Measurements from ENCODE around the gene MKRN2OS. TPM values are rescaled to one million over a fixed set of nuclear protein-coding genes. Genes with fewer than 3 reads are reported as not detected.

The MKRN2OS gene
- total RNA-seq (2014; rRNA removed; shearing (Covaris generic)): 0.28 TPM in 1 of 2 replicates, not detected in the other
- not detected in 2 replicates for total RNA-seq (2022)
- not detected for Bru-seq, nascent RNA
- not detected for BruChase-seq, experiment 1, labeled RNA remaining after a 6-hour chase
- BruChase-seq, experiment 2, labeled RNA remaining after a 2-hour chase: not detected
- long read RNA-seq, partial matches to known transcripts: 0 of 10 reads
- long read RNA-seq, other reads (novel, unspliced or antisense): 10 of 10 reads

DNA sequence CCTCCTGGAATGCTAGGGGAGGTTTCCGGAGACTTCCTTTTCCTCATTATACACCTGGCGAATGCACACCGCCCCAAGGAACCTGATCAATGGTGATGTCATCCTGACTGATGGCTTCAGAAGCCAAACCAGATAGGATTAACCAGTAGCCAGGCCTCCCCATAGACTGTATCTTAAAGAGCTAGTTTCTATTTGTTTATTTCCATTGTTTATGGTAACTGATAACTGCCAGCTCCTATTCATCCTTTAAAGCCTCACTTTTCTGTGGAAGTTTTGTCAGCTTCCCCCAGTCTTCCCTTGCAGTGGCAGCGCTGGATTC is at the start of gene MKRN2OS:
TSS of gene MKRN2OS (minus strand) at position 27 of the 319 bp plus-strand sequence. CDS start 35 bp downstream, outside the sequence.
- Histone ChIP-seq H3K4me2 (ENCODE audit: low read length) (no peak within 1 kb of the TSS), H3K4me1 (ENCODE audit: insufficient read depth, low read length, poor library complexity, severe bottlenecking) (no peaks in the 10 kb centered on the region), H4K20me1 (ENCODE audit: insufficient read depth, low read length) (no peaks in the 10 kb centered on the region), H3K4me3 (ENCODE audit: low read depth, low read length, poor library complexity, severe bottlenecking) (no peak within 1 kb of the TSS), H3K36me3 (ENCODE audit: insufficient read depth, low read length) (peaks cover under 1% of the 10 kb centered on the region; the same call in 1 of the 2 replicates), H3K9me3 (ENCODE audit: low read length) (no peaks in the 10 kb centered on the region), H3K79me2 (ENCODE audit: insufficient read depth, low read depth, low read length) (no peaks in the 10 kb centered on the region), H3K27ac (ENCODE audit: low read depth, low read length, poor library complexity, severe bottlenecking) (no peak within 1 kb of the TSS), H2AFZ (ENCODE audit: low read length) (no peak within 1 kb of the TSS), H3K9me2 (ENCODE audit: insufficient read depth, low read length) (no peaks in the 10 kb centered on the region)
- BruUV-seq (replicated peaks): no TSS peak
- no peak for DNase-seq (ENCODE audit: low spot score)
- TF ChIP-seq CTCF (conservative IDR thresholded peaks at IDR 0.05; ENCODE audit: low read length) (no peak), EZH2phosphoT487 (IDR thresholded peaks at IDR 0.05; ENCODE audit: borderline replicate concordance, low read depth, low read length) (no peak)
- ChIA-PET CTCF (ENCODE audit: unreplicated experiment) (no interaction called here), POLR2A (interaction anchor here (1.1 to 1.4 kb wide), 2 partner anchors 10 to 14 kb away, joined by 3 read pairs; no protein-coding TSS in a partner anchor)
- intact Hi-C loops (cut with micrococcal nuclease; ENCODE audit: unreplicated experiment): no loop called here

DNA sequence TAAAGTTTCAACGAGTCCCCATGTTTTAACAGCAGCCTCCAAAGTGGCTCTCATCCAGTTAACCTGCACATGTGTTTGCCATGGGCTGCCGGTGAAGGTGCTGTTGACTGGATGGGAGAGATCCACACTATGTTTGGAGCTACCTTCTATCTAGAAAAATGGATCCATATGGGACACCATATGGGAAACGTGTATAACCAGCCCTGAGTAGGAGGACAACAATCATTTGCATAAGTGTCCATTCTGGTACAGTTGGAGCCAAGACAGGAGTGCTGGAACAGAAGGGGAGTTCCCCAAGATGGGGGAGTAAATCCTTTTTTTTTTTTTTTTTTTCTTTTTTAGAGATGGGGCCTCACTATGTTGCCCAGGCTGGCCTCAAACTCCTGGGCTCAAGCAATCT is 48.2 kb upstream of the MKRN2OS start:
- no peak for TF ChIP-seq EZH2phosphoT487 (IDR thresholded peaks at IDR 0.05; ENCODE audit: borderline replicate concordance, low read depth, low read length)
- no peak for TF ChIP-seq CTCF (conservative IDR thresholded peaks at IDR 0.05; ENCODE audit: low read length)
- no TSS peak for BruUV-seq (replicated peaks)
- Histone ChIP-seq H3K36me3 (ENCODE audit: insufficient read depth, low read length) (peaks cover 88% of the 10 kb centered on the region), H3K4me1 (ENCODE audit: insufficient read depth, low read length, poor library complexity, severe bottlenecking) (no peaks in the 10 kb centered on the region), H3K9me3 (ENCODE audit: low read length) (no peaks in the 10 kb centered on the region), H2AFZ (ENCODE audit: low read length) (no peak overlapping the region), H3K27ac (ENCODE audit: low read depth, low read length, poor library complexity, severe bottlenecking) (no peak overlapping the region), H4K20me1 (ENCODE audit: insufficient read depth, low read length) (no peaks in the 10 kb centered on the region; the same call in 1 of the 2 replicates), H3K4me2 (ENCODE audit: low read length) (no peak overlapping the region), H3K9me2 (ENCODE audit: insufficient read depth, low read length) (no peaks in the 10 kb centered on the region), H3K79me2 (ENCODE audit: insufficient read depth, low read depth, low read length) (no peaks in the 10 kb centered on the region), H3K4me3 (ENCODE audit: low read depth, low read length, poor library complexity, severe bottlenecking) (no peak overlapping the region)
- no peak for DNase-seq (ENCODE audit: low spot score)
- intact Hi-C loops (cut with micrococcal nuclease; ENCODE audit: unreplicated experiment): no loop called here
- ChIA-PET POLR2A (interaction anchor here (1.1 to 1.4 kb wide), 2 partner anchors 8 to 15 kb away, joined by 4 to 6 read pairs; no protein-coding TSS in a partner anchor), CTCF (ENCODE audit: unreplicated experiment) (no interaction called here)

DNA sequence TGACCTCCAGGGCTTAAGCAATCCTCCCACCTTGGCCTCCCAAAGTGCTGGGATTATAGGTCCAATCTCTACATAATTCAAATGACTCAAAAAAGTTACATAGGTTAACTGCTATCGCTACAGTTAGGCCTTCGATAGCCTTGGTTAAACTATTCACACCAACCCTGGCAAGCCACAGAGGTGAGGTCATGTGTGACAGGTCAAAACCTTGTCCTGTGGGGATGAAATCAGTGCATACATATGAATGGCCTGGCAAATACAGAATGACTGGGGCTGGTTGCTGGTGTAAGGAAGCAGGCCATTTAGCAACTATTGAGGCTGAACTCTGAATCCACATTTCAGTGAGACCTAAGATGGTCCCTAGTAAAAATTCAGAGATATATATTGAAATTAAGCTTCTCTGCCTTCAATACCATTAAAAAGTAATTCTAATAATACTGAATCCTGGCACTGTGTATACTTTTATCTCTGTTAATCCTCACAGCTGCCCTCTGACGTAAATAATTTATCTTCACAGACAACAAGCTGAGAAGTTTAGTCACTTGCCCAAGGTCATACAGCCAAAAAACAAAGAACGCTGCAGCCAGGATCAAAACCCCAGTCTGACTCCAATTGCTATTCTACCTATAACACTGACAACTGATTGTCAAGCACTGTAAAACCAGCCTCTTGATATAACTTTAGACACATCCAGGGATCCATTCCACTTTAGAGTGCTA is 46.9 kb upstream of the MKRN2OS start:
- ChIA-PET POLR2A (interaction anchor here (1.1 kb wide), 1 partner anchor 14 kb away, joined by 6 read pairs; no protein-coding TSS in a partner anchor), CTCF (ENCODE audit: unreplicated experiment) (no interaction called here)
- no TSS peak for BruUV-seq (replicated peaks)
- Histone ChIP-seq H3K9me2 (ENCODE audit: insufficient read depth, low read length) (no peaks in the 10 kb centered on the region), H3K4me1 (ENCODE audit: insufficient read depth, low read length, poor library complexity, severe bottlenecking) (no peaks in the 10 kb centered on the region), H3K79me2 (ENCODE audit: insufficient read depth, low read depth, low read length) (no peaks in the 10 kb centered on the region), H3K27ac (ENCODE audit: low read depth, low read length, poor library complexity, severe bottlenecking) (no peak overlapping the region), H3K4me2 (ENCODE audit: low read length) (no peak overlapping the region), H3K36me3 (ENCODE audit: insufficient read depth, low read length) (peaks cover 88% of the 10 kb centered on the region), H2AFZ (ENCODE audit: low read length) (no peak overlapping the region), H3K4me3 (ENCODE audit: low read depth, low read length, poor library complexity, severe bottlenecking) (no peak overlapping the region), H4K20me1 (ENCODE audit: insufficient read depth, low read length) (no peaks in the 10 kb centered on the region; the same call in 1 of the 2 replicates), H3K9me3 (ENCODE audit: low read length) (no peaks in the 10 kb centered on the region)
- no peak for DNase-seq (ENCODE audit: low spot score)
- intact Hi-C loops (cut with micrococcal nuclease; ENCODE audit: unreplicated experiment): no loop called here
- TF ChIP-seq EZH2phosphoT487 (IDR thresholded peaks at IDR 0.05; ENCODE audit: borderline replicate concordance, low read depth, low read length): no peak
- no peak for TF ChIP-seq CTCF (conservative IDR thresholded peaks at IDR 0.05; ENCODE audit: low read length)

Measured in OCI-LY7 (cell line).